ENCODE results near the gene TMEM81.

The TMEM81 gene

GRCh38 chr1:205037539-205037938 lies 46.7 kb downstream of the TMEM81 start:
- H3K4me3 ChIP-seq (ENCODE audit: low read length in 2 of 2), result no peak overlapping the region
- no peak for DNase-seq (ENCODE audit: low spot score)
- no peak overlapping the region for H2AFZ ChIP-seq (ENCODE audit: low read length)
- WGBS, 2 donors (ENCODE audit: extremely low coverage in 2 of 2, insufficient read length in 2 of 2, insufficient replicate concordance in 1 of 2), result no CpG with 5 or more reads among the region's 9 CpGs
- H2BK15ac ChIP-seq (ENCODE audit: low read length), result no peak overlapping the region
- H3K23ac ChIP-seq (ENCODE audit: low read depth, low read length, poor library complexity), result no peak overlapping the region
- H3K4ac ChIP-seq (ENCODE audit: low read length), result no peak overlapping the region
- no peaks in the 10 kb centered on the region for H3K79me1 ChIP-seq (ENCODE audit: low read depth, low read length)
- H2BK12ac ChIP-seq (ENCODE audit: low read length), result no peak overlapping the region
- no peaks in the 10 kb centered on the region for H3K36me3 ChIP-seq (replicated peaks in 1 of 2; ENCODE audit: control insufficient read depth in 2 of 2, insufficient read depth in 2 of 2, low read length in 2 of 2)
- no peak overlapping the region for H3K27ac ChIP-seq (replicated peaks; ENCODE audit: low read length)
- no peak overlapping the region for H2BK120ac ChIP-seq (ENCODE audit: low read depth, low read length)
- peaks cover 0 to under 1% of the 10 kb centered on the region in 2 donors for H3K4me1 ChIP-seq (ENCODE audit: control insufficient read depth in 2 of 2, insufficient read depth in 1 of 2, low read depth in 1 of 2, low read length in 2 of 2)
- H2BK5ac ChIP-seq (ENCODE audit: low read length), result no peak overlapping the region
- H4K91ac ChIP-seq (ENCODE audit: low read depth, low read length, poor library complexity), result no peak overlapping the region
- no peak overlapping the region for H3K14ac ChIP-seq (ENCODE audit: low read length)
- no peak overlapping the region for H3K4me2 ChIP-seq (ENCODE audit: insufficient read depth, low read length, poor library complexity, severe bottlenecking)
- H3K18ac ChIP-seq (ENCODE audit: low read length), result no peak overlapping the region
- no peak overlapping the region for H3K9ac ChIP-seq (ENCODE audit: low read depth, low read length, poor library complexity)
- H4K8ac ChIP-seq (ENCODE audit: low read depth, low read length), result no peak overlapping the region
- H3K27me3 ChIP-seq (ENCODE audit: control insufficient read depth in 3 of 3, insufficient read depth in 3 of 3, low read depth in 1 of 3, low read length in 3 of 3), result peaks cover 0 to 67% (median 10%) of the 10 kb centered on the region in 3 experiments
- no peak overlapping the region for H2AK5ac ChIP-seq (ENCODE audit: low read depth, low read length)
- no peaks in the 10 kb centered on the region for H3K9me3 ChIP-seq (replicated peaks in 1 of 2; ENCODE audit: control insufficient read depth in 2 of 2, insufficient read depth in 1 of 2, low read depth in 1 of 2, low read length in 2 of 2)

Data from neuronal stem cell (in vitro differentiated cells).